NK-92 (cell line): ENCODE results near the gene ECHS1.
"Not testable (repeated sequence)": the region's sequence is repeated elsewhere in the genome, so short reads cannot be mapped to it uniquely, and the experiment has no call there.

Source experiments
- DNase-seq: peaks from one replicate; lab custom pipeline; 2025; ENCODE audit not compliant: unreplicated experiment; lab: John Stamatoyannopoulos, UW

Gene ECHS1

GRCh38 chr10:133379152-133379800 is 6.1 kb upstream of the ECHS1 start, which contains the start of gene PAOX:
TSS of gene PAOX (plus strand) at chr10:133379262. CDS start at chr10:133379317, 55 bp downstream.
- no peak for DNase-seq

- no peak for DNase-seq
Measured at GRCh38 chr10:133378251-133379096, 5.3 kb upstream of the ECHS1 start.

- DNase-seq = no peak
Measured at GRCh38 chr10:133377818-133378250, 4.7 kb upstream of the ECHS1 start.

GRCh38 chr10:133377025-133377817 is 4.1 kb upstream of the ECHS1 start:
- no peak for DNase-seq

GRCh38 chr10:133376183-133376582 is 3.0 kb upstream of the ECHS1 start:
- DNase-seq = not testable (repeated sequence)

- DNase-seq = no peak
Measured at GRCh38 chr10:133375357-133376115, 2.4 kb upstream of the ECHS1 start.

GRCh38 chr10:133372507-133372906 is 647 bp downstream of the ECHS1 start:
- no peak for DNase-seq

- no peak for DNase-seq
Measured at GRCh38 chr10:133370030-133370786, 2.9 kb downstream of the ECHS1 start.

GRCh38 chr10:133368153-133368552 is 5.0 kb downstream of the ECHS1 start:
- no peak for DNase-seq

- DNase-seq = not testable (repeated sequence)
Measured at GRCh38 chr10:133367461-133367860, 5.7 kb downstream of the ECHS1 start.

GRCh38 chr10:133366751-133367150 is 6.4 kb downstream of the ECHS1 start:
- no peak for DNase-seq

GRCh38 chr10:133366130-133366478 is 7.0 kb downstream of the ECHS1 start:
- DNase-seq = no peak

GRCh38 chr10:133365461-133366129 is 7.6 kb downstream of the ECHS1 start:
- no peak for DNase-seq

- no peak for DNase-seq
Measured at GRCh38 chr10:133364645-133365431, 8.3 kb downstream of the ECHS1 start.

- no peak for DNase-seq
Measured at GRCh38 chr10:133362846-133363245, 10.3 kb downstream of the ECHS1 start.

GRCh38 chr10:133361773-133362441 is 11.2 kb downstream of the ECHS1 start:
- DNase-seq = no peak

- no peak for DNase-seq
Measured at GRCh38 chr10:133361227-133361626, 11.9 kb downstream of the ECHS1 start.

- DNase-seq = no peak
Measured at GRCh38 chr10:133359972-133360610, 13.1 kb downstream of the ECHS1 start.
